ENCODE data around the gene UBE3C. TPM values are rescaled to one million over a fixed set of nuclear protein-coding genes. Genes with fewer than 3 reads are reported as not detected.

Gene UBE3C
- polyA plus RNA-seq, 12 donors: 33.5 to 50.4 (median 37.0) TPM; not detected in 1

Other genes starting within 250 kb of the UBE3C start
- 10 to 100 TPM in 11 of 12 donors, not detected in 1; 27.9 to 77.6 (median 40.3) TPM for gene LMBR1, start 245.7 kb upstream of the UBE3C start, polyA plus RNA-seq (ENCODE audit: insufficient read length in 12 of 12)
- 10 to 100 TPM in 11 of 12 donors, not detected in 1; 11.0 to 25.7 (median 16.7) TPM for gene NOM1, start 189.2 kb upstream of the UBE3C start, polyA plus RNA-seq (ENCODE audit: insufficient read length in 12 of 12)
- gene MNX1, start 128.3 kb upstream of the UBE3C start, polyA plus RNA-seq (ENCODE audit: insufficient read length in 12 of 12): not detected
- gene DNAJB6, start 198.1 kb downstream of the UBE3C start, polyA plus RNA-seq (ENCODE audit: insufficient read length in 12 of 12): 100 to 1,000 TPM in 11 of 12 donors, not detected in 1; 114 to 166 (median 140) TPM